Cardiac atrium fibroblast (primary cell): ENCODE measurements around the gene TBC1D5. TPM values are rescaled to one million over a fixed set of nuclear protein-coding genes. Genes with fewer than 3 reads are reported as not detected.

Experiments used
- total RNA-seq: library from RNA; depleted of rRNA; stranded (reverse); fragments of >200 nt; gene quantifications from 2 replicates; pipeline ENCODE4 v1.2.3, GENCODE V29; 2015

TBC1D5 gene
- total RNA-seq = 34.3 and 34.5 TPM in 2 replicates

GRCh38 chr3:17742102-17742879 is at the start of gene TBC1D5:
TBC1D5 (minus strand) TSS chr3:17742631; CDS start chr3:17508570, 234,061 bp downstream.

